DND-41 (cell line): ENCODE data around the gene SFTPA2.
"Not testable (repeated sequence)": the region's sequence is repeated elsewhere in the genome, so short reads cannot be mapped to it uniquely, and the experiment has no call there.

Experiments used
- EZH2 ChIP-seq: IDR thresholded peaks from 3 replicates; pipeline ENCODE4 v1.6.1; 2012; ENCODE audit warnings: borderline replicate concordance, low read depth, mild to moderate bottlenecking, moderate library complexity, low read length, inconsistent platforms; ENCODE audit not compliant: severe bottlenecking
- TF ChIP-seq, protein P1 (sequence below): IDR thresholded peaks from 2 replicates; pipeline ENCODE4 v1.5.1; 2012; ENCODE audit warnings: borderline replicate concordance, low read length, moderate library complexity, mild to moderate bottlenecking; ENCODE audit not compliant: poor library complexity, severe bottlenecking; ENCODE audit errors: extremely low read depth

DNA sequence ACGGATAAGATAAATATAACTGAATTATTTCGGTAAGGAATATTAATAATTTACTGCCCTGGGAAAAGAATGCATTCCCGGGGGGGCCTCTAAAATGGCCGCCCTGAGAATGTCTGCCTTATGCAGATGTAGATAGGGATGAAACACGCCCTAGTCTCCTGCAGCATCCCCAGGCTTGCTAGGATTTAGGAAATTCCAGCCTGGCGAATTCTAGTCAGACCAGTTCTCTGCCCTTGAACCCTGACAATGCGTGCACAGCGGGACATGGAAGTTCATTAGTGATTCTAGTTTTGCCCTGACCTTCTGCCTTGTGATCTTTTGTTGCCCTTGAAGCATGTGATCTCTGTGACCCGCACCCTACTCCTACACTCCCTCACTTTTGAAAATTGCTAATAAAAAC is 39.4 kb upstream of the SFTPA2 start:
- TF ChIP-seq, protein P1, sequence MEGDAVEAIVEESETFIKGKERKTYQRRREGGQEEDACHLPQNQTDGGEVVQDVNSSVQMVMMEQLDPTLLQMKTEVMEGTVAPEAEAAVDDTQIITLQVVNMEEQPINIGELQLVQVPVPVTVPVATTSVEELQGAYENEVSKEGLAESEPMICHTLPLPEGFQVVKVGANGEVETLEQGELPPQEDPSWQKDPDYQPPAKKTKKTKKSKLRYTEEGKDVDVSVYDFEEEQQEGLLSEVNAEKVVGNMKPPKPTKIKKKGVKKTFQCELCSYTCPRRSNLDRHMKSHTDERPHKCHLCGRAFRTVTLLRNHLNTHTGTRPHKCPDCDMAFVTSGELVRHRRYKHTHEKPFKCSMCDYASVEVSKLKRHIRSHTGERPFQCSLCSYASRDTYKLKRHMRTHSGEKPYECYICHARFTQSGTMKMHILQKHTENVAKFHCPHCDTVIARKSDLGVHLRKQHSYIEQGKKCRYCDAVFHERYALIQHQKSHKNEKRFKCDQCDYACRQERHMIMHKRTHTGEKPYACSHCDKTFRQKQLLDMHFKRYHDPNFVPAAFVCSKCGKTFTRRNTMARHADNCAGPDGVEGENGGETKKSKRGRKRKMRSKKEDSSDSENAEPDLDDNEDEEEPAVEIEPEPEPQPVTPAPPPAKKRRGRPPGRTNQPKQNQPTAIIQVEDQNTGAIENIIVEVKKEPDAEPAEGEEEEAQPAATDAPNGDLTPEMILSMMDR, result not testable (repeated sequence)
- TF ChIP-seq EZH2, result not testable (repeated sequence)
